ENCODE results near the gene GNB3.

Gene GNB3

DNA sequence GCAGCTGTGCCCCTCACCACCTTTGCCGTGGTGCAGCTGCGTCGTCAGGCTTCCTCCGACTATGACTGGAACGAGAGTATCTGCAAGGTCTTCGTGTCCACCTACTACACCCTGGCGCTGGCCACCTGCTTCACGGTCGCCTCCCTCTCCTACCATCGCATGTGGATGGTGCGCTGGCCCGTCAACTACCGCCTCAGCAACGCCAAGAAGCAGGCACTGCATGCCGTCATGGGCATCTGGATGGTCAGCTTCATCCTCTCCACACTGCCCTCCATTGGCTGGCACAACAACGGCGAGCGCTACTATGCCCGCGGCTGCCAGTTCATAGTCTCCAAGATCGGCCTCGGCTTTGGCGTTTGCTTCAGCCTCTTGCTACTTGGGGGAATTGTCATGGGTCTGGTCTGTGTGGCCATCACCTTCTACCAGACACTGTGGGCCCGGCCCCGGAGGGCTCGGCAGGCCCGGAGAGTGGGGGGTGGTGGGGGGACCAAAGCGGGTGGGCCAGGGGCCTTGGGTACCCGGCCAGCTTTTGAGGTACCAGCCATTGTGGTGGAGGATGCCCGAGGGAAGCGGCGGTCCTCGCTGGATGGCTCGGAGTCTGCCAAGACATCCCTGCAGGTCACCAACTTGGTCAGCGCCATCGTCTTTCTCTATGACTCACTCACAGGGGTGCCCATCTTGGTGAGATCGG is 16.5 kb upstream of the GNB3 start:
- no peak for DNase-seq

DNA sequence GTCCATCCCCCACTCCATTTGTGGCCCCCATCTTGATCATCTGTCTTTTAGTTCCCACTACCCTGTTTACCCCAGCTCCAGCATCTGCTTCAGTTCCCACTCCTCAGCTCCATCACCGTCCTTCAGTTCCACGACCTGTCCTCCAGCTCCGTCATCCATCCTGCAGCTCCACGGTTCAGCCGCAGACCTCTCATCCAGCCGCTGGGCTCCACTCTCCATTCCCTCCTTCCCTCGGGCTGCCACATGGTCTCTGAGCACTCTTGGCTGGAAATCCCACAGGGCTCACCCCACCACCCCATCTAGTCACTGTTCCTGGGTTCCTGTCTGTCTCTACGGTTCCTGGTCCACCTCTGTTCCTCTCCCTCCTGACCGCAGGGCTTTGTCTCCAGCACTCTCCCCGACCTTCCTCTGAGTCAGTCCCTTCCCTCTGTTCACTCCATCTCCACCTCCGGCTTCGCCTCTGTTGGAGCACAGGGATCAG is 15.8 kb upstream of the GNB3 start:
- no peak for DNase-seq

DNA sequence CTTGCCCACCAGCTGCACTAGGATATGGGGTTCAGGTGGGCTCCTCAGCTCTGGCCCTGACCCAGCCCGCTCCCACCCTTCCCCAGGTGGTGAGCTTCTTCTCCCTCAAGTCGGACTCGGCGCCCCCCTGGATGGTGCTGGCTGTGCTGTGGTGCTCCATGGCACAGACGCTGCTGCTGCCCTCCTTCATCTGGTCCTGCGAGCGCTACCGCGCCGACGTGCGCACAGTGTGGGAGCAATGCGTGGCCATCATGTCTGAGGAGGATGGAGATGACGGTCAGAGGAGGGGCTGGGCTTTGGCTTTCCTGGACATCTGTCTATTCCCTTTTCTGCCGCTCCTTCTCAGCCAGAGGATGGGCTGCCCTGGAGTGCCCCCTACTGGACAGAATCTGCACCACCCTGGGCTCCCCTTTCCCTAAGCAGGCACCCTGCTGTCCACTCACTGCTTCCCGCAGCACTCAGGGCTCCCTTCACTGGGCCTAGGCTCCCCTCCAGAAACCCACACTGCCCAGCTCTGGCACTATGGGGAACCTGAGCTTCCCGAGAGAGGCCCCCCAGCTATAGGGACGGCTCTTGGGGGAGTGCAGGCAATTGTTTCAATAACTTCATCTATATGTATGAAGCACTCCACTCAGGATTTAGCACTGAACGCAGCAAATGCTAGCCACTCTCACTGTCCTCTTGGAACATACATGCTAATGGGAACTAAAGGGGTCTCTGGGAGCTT is 15.2 kb upstream of the GNB3 start:
- peak; percentile 65 for DNase-seq

DNA sequence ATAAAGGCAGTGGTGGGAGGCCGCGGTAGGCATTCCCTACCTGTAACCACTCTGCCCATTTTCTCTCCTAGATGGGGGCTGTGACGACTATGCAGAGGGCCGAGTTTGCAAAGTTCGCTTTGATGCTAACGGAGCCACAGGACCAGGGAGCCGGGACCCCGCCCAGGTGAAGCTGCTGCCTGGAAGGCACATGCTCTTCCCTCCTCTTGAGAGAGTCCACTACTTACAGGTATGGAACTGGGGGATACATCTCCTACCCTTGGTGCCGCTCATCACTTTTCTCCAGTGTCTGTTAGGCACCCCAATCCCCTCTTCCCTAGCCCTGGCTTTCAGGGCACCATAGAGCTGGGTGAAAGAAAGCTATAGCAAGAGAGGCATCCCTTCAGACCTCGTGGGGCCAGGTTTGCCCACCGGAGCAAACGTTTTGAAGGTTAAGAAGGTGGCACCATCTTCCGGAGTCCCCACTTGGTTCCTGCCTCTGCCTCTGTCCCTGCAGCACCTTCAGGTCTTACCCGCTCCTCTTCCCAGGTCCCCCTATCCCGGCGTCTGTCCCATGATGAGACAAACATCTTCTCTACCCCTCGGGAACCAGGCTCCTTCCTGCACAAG is 14.5 kb upstream of the GNB3 start:
- DNase-seq, result no peak

DNA sequence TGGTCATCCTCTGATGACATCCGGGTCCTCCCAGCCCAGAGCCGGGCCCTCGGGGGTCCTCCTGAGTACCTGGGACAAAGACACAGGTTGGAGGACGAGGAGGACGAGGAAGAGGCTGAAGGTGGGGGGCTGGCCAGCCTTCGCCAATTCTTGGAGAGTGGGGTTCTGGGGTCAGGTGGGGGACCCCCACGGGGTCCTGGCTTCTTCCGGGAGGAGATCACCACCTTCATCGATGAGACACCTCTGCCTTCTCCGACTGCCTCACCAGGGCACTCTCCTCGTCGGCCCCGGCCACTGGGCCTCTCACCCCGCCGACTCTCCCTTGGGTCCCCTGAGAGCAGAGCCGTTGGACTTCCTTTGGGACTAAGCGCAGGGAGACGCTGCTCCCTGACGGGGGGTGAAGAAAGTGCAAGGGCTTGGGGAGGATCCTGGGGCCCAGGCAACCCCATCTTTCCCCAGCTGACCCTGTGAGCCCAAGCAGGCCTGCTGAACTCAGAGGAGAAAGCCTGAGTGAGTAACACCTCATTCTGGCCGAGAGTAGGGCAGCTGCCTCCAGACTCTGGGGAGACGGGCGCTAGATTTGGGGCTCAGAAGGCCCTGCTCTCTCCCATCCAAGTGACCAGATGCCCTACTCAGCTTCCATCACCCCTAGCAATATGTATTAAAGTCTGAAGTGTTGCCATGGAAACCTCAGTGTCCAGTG is 13.8 kb upstream of the GNB3 start:
- DNase-seq, result no peak

DNA sequence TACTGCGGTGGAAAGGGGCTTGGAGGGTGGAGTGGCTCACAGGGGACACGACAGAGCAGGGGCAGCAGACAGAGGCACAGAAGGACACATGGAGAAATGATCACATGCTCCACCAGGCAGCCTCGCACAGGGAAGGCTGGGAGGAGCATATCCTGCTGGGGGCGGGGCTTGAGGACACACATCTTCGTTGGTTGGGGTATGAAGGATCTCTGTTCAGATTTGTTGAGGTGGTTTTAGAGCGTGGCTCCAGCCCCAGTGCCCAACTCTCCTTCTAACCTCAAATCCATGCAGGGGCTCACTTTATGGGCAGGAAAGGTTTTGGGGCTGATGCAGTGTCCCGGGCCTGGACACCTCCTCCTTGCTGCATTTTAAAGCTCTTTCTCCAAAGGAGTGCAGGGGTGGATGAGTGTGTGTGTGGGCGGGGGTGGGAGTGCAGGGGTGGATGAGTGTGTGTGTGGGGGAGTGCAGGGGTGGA is 13.3 kb upstream of the GNB3 start:
- peak; percentile 37 for DNase-seq

DNA sequence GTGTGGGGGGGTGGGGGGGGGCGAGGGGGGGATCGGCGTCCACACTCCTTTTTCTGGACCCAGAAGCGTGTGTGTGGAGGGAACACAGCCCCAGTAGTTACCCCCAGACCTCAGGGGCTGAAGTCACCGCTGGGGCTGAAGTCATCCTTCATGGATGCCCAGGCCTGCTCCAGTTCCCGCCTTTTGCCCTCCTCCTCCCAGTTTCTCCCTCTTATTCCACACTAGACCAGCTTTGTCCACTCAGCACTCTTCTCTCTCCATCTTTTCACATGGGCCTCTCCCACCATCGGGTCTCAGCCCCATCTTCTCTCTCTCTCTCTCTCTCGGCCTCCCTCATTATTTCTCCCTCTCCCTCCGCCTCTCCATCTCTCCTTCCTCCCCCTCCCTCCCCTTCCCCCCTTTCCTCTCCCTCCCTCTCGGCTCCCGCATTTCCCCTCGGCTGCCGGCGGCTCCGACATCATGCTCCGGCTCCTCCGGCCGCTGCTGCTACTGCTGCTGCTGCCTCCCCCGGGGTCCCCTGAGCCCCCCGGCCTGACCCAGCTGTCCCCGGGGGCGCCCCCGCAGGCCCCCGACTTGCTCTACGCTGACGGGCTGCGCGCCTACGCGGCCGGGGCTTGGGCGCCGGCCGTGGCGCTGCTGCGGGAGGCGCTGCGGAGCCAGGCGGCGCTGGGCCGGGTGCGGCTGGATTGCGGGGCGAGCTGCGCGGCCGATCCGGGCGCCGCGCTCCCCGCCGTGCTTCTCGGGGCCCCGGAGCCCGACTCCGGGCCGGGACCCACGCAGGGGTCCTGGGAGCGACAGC is 12.5 kb upstream of the GNB3 start, which contains the start of gene P3H3:
TSS of gene P3H3 (plus strand) at position 426 of the 799 bp plus-strand sequence. CDS start at position 460, 34 bp downstream.
- DNase-seq, result no peak

DNA sequence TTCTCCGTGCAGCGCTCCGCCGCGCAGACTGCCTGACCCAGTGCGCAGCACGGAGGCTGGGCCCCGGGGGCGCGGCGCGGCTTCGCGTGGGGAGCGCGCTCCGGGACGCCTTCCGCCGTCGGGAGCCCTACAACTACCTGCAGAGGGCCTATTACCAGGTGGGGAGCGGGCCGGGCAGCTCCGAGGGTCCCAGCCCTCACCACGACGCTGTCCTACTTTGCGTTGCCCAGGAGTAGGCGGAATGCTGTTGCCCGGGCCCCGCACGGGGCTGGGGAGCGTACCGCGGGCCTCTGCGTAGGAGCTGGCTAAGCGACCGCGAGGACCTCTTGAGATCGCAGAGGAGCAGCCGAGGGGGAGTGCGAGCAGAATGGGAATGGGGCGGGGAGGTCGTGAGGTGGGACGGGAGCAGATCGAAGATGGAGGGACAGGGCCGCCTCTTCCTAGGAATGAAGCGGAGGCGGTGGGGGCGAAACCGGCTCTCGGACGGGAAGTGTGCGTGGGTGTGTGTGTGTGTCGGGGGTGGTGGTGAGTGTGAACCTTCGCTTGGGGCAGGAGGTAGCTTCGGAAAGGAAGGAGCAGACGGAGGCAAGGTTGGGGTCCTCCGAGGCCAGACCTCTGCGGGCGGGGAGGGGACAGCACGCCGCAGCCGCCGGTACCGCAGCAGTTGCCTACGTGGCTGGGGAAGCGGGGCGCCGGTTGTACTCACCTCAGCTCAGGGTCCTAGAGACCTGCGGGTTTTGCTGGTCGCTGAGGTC is 11.8 kb upstream of the GNB3 start:
- no peak for DNase-seq

DNA sequence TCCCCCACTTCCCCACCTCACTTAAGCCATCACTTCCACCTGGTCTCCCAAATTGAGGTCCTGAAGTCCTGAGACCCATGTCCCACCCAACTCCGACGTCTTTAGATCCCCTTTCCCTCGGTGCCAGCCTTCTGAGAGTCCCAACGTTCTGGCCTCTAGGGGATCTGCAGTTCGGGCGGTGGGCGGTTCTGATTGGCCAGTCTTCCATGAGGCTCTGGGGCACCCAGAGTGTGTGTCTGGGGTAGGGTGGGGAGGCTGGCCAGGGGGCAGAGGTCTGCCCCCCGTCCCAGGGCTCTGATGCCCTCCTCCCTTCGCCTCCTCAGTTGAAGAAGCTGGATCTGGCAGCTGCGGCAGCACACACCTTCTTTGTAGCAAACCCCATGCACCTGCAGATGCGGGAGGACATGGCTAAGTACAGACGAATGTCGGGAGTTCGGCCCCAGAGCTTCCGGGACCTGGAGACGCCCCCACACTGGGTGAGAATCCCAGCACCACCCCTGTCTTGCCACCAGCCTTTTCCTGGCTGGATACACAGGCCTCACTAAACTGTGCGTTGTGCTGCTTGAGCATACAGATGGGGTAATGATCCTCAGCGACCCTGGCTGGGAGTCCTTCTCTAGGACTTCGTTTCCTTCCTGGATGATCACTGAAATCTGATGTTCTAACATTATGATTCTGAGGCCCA is 11.0 kb upstream of the GNB3 start:
- DNase-seq, result no peak

DNA sequence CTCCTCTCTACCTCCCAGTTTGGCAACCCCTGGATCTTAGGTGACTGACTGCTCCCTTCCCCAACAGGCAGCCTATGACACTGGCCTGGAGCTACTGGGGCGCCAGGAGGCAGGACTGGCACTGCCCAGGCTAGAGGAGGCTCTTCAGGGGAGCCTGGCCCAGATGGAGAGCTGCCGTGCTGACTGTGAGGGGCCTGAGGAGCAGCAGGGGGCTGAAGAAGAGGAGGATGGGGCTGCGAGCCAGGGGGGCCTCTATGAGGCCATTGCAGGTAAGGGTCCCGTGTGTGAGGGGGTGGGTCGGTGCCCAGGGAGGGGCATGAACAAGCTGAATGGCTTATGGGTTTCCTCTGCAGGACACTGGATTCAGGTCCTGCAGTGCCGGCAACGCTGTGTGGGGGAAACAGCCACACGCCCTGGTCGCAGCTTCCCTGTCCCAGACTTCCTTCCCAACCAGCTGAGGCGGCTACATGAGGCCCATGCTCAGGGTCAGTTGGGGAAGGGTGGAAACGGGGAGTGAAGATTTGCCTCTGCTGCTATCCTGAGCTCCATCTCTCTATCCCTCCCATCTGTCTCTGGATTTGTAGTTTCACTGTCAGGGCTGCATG is 10.3 kb upstream of the GNB3 start:
- DNase-seq, result no peak

DNA sequence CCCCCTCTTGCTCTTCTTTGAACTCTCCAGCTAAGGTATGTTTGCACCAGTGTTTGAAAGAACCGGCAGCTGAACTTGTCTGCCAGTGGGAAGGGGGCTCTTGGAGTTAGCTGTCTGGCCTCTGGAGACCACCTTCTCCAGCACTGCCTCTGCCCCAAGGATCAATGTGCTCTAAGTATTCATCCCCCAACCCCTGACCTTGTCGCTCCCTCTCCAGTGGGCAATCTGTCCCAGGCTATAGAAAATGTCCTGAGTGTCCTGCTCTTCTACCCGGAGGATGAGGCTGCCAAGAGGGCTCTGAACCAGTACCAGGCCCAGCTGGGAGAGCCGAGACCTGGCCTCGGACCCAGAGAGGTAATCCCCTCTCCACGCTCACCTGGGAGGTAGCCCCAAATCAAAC is 9.7 kb upstream of the GNB3 start:
- DNase-seq, result no peak

DNA sequence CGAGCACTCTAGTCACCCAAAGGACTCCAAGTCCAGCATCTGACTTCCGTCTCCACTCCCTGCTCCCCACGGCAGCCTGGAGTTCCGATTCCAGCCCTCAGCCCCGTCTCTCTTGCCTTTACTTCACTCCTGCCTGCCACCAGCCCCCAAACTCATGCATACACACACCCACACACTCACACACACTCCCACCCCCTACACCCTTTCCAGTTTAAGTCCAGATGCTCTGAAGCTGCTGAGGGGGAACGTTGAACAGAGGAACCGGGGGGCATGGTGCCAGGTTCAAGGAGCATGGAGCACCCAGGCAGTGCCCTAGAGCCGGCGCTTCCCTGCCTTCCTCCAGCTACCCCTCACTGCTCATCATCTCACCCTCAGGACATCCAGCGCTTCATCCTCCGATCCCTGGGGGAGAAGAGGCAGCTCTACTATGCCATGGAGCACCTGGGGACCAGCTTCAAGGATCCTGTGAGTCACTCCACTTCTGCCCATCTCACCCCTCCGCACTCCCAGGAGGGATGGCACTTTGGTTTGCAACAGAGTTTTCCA is 9.2 kb upstream of the GNB3 start:
- no peak for DNase-seq

DNA sequence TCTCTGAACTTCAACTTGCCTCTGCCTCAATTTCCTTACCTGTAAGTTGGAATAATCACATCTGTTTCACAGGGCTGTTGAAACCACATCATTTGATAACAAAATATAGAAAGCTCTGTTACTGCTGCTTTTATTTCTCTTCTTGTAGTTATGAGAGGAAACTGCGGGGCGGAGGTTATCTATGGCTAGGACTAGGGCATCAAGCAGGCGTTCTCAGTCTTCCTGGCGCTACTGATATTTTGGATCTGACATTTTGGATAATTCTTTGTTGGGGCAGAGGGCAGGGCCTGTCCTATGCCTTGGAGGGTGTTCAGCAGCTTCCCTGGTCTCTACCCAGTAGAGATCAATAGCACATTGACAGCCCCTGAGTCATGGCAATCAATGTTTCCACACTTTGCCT is 8.6 kb upstream of the GNB3 start:
- no peak for DNase-seq

DNA sequence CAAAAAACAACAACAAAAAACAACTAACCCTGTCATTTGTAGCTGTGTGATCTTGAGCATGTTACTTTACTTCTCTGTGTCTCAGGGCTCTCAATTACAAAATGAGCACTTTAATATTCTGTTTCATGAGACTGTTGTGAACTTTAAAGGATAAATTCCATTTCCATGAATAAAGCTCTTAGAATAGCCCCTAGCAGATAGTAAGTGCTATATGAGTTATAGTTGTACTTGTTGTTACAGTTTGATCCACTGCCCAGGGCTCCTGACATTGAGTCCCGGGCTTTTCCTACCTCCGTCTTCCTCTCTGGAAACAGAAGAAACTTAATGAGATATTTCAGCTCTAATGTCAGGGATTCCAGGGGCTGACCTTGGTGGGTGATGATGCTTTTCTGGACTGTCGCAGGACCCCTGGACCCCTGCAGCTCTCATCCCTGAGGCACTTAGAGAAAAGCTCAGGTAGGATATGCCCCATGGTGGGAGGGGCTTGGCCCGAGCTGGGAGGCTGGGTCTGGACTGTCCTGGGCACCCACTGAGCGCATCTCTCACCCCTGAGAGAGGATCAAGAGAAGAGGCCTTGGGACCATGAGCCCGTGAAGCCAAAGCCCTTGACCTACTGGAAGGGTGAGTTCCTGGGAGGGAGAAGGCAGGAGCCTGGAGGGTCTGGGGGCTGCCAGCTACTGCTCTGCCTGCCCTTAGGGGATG is 7.4 kb upstream of the GNB3 start:
- no peak for DNase-seq

DNA sequence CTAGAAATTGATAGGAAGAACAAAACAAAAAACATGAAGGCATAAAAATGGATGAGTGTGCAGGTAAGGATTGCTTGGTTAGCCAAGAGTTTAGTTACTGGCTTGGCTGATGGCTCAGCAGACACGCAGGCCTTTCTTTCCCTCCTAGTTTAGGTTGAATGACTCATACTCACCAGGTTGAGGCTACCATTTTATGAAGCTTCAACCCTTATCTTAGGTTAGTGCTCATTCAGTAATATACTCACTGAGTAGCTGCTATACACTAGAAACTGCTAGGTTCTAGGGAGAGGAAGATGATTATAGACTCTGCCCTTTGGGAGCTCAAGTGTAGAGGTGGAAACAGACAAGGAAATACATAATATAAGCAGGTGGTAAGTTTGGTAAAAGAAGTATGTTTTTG is 6.5 kb upstream of the GNB3 start:
- no peak for DNase-seq

DNA sequence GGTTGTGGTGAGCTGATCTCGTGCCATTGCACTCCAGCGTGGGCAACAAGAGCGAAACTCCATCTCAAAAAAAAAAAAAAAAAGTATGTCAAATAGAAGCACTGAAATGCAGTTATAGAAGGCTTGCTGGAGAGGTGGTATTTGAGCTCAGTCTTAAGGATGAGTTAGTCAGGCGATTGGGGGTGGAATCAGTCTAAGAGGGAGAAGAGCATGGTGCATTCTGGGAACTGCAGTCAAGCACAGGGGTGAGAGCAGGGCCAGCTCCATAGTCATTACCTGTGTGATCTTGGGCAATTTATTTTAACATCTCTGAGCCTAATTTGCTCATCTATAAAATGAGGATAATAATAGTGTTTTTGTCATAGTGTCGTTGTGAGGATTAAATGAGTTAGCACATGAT is 5.9 kb upstream of the GNB3 start:
- DNase-seq, result no peak

DNA sequence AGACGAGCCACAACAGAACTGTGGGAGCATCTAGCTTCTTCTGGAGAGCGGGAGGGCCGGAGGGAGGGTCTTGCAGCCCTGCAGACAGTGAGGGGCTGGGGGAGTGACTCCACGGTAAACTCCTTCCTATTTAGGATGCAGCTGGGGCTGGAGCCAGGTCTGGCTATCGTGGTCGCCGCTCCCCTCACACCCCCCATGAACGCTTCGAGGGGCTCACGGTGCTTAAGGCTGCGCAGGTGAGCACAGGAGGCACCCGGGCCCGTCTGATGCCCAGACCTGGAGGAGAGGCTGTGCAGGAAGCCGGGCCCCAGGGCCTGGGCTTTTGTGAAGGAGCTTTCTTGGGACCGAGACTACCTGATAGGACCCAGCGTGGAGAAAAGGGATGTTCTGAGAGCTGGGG is 3.9 kb upstream of the GNB3 start:
- DNase-seq, result no peak

DNA sequence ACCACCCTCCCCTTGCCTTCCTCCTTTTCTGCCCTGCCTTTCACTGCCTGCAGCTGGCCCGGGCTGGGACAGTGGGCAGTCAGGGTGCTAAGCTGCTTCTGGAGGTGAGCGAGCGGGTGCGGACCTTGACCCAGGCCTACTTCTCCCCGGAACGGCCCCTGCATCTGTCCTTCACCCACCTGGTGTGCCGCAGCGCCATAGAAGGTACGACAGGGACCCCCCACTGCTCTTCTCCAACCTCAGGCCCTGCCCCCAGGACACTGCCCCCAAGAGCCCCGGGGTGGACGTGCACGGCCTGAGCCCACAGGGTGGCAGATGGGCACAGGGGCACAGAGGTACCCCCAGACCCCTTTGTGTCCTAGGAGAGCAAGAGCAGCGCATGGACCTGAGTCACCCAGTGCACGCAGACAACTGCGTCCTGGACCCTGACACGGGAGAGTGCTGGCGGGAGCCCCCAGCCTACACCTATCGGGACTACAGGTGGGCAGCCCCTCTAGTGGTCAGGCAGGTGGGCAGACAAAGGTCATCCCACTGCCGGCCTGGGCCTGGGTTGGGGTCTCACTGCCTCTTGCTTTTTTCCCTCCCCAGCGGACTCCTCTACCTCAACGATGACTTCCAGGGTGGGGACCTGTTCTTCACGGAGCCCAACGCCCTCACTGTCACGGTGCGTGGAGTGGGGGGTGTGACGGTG is 3.2 kb upstream of the GNB3 start:
- DNase-seq, result no peak

DNA sequence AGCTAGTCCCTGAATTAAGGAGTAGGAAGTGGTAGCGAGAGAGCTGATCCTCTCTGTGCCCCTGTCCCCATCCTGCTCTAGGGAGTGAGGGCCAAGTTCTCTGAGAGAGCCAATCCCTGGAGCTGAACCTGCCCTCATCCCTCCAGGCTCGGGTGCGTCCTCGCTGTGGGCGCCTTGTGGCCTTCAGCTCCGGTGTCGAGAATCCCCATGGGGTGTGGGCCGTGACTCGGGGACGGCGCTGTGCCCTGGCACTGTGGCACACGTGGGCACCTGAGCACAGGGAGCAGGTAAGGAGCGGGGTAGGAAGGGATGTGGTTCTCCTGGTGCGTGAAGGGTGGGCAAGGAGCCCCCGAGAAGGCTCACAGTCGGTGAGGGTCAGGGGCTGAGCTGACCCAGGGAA is 1.9 kb upstream of the GNB3 start:
- DNase-seq, result no peak
